WTC11 (cell line): ENCODE results near the gene KCNK16. TPM values are rescaled to one million over a fixed set of nuclear protein-coding genes. Genes with fewer than 3 reads are reported as not detected.

Experiments used
- ATAC-seq: fragments of 200-7000 bp; cut with Tn5 transposase; 2 replicates; pipeline ENCODE4 v1.10.0; 2021; ENCODE audit warnings: mild to moderate bottlenecking, moderate library complexity
- CTCF ChIA-PET: fragments of 300-600 bp; sonication (Branson Sonifier 250); formaldehyde crosslinking; loops from one replicate; lab custom pipeline; 2021; ENCODE audit warnings: antibody characterized with exemption; lab: Charles Lee
- POLR2A ChIA-PET: fragments of 350-600 bp; sonication (Branson Sonifier 250); formaldehyde crosslinking; loops from one replicate; lab custom pipeline; 2021; ENCODE audit warnings: antibody characterized with exemption; lab: Charles Lee
- DNase-seq: peaks from one replicate; pipeline ENCODE4 v3.0.0; 2021; ENCODE audit warnings: low spot score
- H3K27ac Mint-ChIP-seq: 2 replicates; pipeline ENCODE4 v1.8.0; 2021; ENCODE audit warnings: mixed read lengths
- H3K27me3 Mint-ChIP-seq: 2 replicates; pipeline ENCODE4 v1.8.0; 2021; ENCODE audit warnings: low read depth, mild to moderate bottlenecking, moderate library complexity, mixed read lengths
- H3K36me3 Mint-ChIP-seq: 2 replicates; pipeline ENCODE4 v1.8.0; 2021; ENCODE audit warnings: mixed read lengths
- H3K4me1 Mint-ChIP-seq: 2 replicates; pipeline ENCODE4 v1.8.0; 2022; ENCODE audit warnings: mixed read lengths
- H3K4me3 Mint-ChIP-seq: 2 replicates; pipeline ENCODE4 v1.8.0; 2021; ENCODE audit warnings: mild to moderate bottlenecking, moderate library complexity, mixed read lengths
- H3K9me3 Mint-ChIP-seq: 2 replicates; pipeline ENCODE4 v1.8.0; 2021; ENCODE audit warnings: mixed read lengths
- FOXJ3 ChIP-seq: sonication (generic); formaldehyde crosslinking; IDR thresholded peaks from 2 replicates; pipeline ENCODE4 v1.9.0; 2021; ENCODE audit warnings: missing genetic modification reagents, mild to moderate bottlenecking, borderline replicate concordance
- FOXP1 ChIP-seq: sonication (generic); formaldehyde crosslinking; IDR thresholded peaks from 2 replicates; pipeline ENCODE4 v1.8.0; 2022; ENCODE audit warnings: missing genetic modification reagents, mild to moderate bottlenecking, moderate library complexity, borderline replicate concordance
- JUN ChIP-seq: sonication (generic); formaldehyde crosslinking; IDR thresholded peaks from 2 replicates; pipeline ENCODE4 v1.8.0; 2023; ENCODE audit warnings: mild to moderate bottlenecking, missing genetic modification reagents
- ZNF263 ChIP-seq: sonication (generic); formaldehyde crosslinking; IDR thresholded peaks from 2 replicates; pipeline ENCODE4 v1.8.1; 2022; ENCODE audit warnings: low read depth, mild to moderate bottlenecking, moderate library complexity, missing genetic modification reagents
- ZNF416 ChIP-seq: fragments of 250-450 bp; sonication (Bioruptor Pico); IDR thresholded peaks from 2 replicates; pipeline ENCODE4 v1.9.0; 2021; ENCODE audit warnings: mild to moderate bottlenecking, inconsistent platforms
- ZNF671 ChIP-seq: fragments of 250-450 bp; sonication (Bioruptor Pico); IDR thresholded peaks from 2 replicates; pipeline ENCODE4 v1.8.0; 2021; ENCODE audit warnings: mild to moderate bottlenecking
- total RNA-seq: library from RNA; stranded (reverse); gene quantifications from 3 replicates; pipeline ENCODE4 v1.2.3, GENCODE V29; 2021
- TF ChIP-seq, protein P1 (sequence below): sonication (generic); formaldehyde crosslinking; IDR thresholded peaks from 2 replicates; pipeline ENCODE4 v1.8.1; 2022; ENCODE audit warnings: missing genetic modification reagents, borderline replicate concordance
- TF ChIP-seq, protein P2 (sequence below): sonication (generic); formaldehyde crosslinking; IDR thresholded peaks from 2 replicates; pipeline ENCODE4 v1.8.0; 2022; ENCODE audit warnings: mild to moderate bottlenecking, missing genetic modification reagents
- TF ChIP-seq, protein P3 (sequence below): fragments of 250-450 bp; sonication (Bioruptor Pico); IDR thresholded peaks from 2 replicates; pipeline ENCODE4 v1.9.0; 2021; ENCODE audit warnings: mild to moderate bottlenecking, borderline replicate concordance
- TF ChIP-seq, protein P4 (sequence below): sonication (generic); formaldehyde crosslinking; conservative IDR thresholded peaks from 2 replicates; pipeline ENCODE4 v1.8.1; 2022; ENCODE audit warnings: mild to moderate bottlenecking, missing genetic modification reagents
- TF ChIP-seq, protein P5 (sequence below): sonication (generic); formaldehyde crosslinking; IDR thresholded peaks from 2 replicates; pipeline ENCODE4 v1.8.0; 2023; ENCODE audit warnings: missing genetic modification reagents, mild to moderate bottlenecking, borderline replicate concordance

Gene KCNK16
- total RNA-seq, 1 experiment from 2014 or later, result not detected

DNA sequence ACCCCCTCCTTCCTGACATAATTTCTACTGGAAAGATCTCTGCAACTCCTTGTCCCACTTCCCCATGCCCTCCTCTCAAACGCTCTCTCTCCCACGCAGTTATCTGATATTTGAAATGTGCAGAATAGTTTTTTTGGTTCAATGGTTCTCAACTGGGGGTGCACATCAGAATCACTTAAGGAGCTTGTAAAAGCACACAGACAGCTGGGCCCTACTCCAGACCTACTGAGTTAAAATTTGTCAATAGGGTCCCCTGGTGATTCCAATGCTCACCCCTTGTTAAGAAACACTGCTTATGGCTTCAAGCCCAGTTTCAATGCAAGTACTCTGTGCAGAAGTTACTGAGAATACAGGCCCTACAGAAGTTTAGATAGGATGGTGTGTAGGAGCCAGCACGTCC, 45.2 kb upstream of the KCNK16 start (continued):
- no peak for TF ChIP-seq ZNF416 (CRISPR knock-in tag)
- TF ChIP-seq FOXP1 (CRISPR knock-in tag), result no peak
- TF ChIP-seq ZNF263, result no peak
- TF ChIP-seq, protein P1, sequence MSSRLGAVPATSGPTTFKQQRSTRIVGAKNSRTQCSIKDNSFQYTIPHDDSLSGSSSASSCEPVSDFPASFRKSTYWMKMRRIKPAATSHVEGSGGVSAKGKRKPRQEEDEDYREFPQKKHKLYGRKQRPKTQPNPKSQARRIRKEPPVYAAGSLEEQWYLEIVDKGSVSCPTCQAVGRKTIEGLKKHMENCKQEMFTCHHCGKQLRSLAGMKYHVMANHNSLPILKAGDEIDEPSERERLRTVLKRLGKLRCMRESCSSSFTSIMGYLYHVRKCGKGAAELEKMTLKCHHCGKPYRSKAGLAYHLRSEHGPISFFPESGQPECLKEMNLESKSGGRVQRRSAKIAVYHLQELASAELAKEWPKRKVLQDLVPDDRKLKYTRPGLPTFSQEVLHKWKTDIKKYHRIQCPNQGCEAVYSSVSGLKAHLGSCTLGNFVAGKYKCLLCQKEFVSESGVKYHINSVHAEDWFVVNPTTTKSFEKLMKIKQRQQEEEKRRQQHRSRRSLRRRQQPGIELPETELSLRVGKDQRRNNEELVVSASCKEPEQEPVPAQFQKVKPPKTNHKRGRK (CRISPR knock-in tag), result no peak

DNA sequence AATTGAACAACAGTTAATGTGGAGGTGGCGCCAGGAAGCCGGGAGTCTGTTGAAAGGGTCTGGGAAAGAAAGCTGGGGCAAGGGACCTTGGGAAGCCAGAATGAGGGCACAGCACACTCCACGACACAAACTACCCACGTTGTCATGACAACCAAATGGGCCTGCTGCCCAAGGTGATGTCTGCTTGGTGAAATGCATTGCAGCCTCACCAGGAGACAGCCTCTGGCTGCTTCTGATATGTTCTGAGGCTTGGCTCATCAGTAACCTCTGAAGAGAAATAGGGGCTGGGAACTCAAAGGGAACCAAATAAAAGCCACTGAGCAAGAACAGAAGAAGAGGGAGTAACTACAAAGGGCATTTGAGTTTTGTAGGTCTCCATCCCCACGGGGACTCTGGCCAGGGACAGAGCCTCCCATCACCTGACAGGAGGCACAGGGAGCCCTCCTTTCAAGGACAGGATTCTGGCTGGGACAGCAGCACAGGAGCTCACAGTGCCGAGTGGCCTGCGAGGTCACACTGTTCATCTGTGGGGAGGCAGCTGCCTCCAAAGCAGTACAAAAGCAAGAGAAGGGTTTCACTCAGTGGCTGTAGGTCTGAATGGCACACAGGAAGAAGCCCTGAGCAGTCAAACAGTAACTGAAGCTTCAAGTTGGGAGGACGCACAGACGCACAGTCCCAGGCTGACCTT, 44.6 kb upstream of the KCNK16 start:
- ChIA-PET POLR2A (no interaction called here), CTCF (interaction anchor here (1.1 kb wide), 1 partner anchor 10 kb away, joined by 3 read pairs; no protein-coding TSS in a partner anchor)

More for the DNA sequence above, 44.6 kb upstream of the KCNK16 start:
- Mint-ChIP-seq H3K27ac (no peak overlapping the region), H3K9me3 (no peaks in the 10 kb centered on the region), H3K4me3 (no peak overlapping the region), H3K36me3 (no peaks in the 10 kb centered on the region)
- DNase-seq, result no peak
- TF ChIP-seq ZNF671 (no peak), FOXJ3 (CRISPR knock-in tag) (no peak), JUN (CRISPR knock-in tag) (no peak)
- TF ChIP-seq, protein P2, sequence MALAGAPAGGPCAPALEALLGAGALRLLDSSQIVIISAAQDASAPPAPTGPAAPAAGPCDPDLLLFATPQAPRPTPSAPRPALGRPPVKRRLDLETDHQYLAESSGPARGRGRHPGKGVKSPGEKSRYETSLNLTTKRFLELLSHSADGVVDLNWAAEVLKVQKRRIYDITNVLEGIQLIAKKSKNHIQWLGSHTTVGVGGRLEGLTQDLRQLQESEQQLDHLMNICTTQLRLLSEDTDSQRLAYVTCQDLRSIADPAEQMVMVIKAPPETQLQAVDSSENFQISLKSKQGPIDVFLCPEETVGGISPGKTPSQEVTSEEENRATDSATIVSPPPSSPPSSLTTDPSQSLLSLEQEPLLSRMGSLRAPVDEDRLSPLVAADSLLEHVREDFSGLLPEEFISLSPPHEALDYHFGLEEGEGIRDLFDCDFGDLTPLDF (CRISPR knock-in tag), result no peak
- TF ChIP-seq, protein P3, sequence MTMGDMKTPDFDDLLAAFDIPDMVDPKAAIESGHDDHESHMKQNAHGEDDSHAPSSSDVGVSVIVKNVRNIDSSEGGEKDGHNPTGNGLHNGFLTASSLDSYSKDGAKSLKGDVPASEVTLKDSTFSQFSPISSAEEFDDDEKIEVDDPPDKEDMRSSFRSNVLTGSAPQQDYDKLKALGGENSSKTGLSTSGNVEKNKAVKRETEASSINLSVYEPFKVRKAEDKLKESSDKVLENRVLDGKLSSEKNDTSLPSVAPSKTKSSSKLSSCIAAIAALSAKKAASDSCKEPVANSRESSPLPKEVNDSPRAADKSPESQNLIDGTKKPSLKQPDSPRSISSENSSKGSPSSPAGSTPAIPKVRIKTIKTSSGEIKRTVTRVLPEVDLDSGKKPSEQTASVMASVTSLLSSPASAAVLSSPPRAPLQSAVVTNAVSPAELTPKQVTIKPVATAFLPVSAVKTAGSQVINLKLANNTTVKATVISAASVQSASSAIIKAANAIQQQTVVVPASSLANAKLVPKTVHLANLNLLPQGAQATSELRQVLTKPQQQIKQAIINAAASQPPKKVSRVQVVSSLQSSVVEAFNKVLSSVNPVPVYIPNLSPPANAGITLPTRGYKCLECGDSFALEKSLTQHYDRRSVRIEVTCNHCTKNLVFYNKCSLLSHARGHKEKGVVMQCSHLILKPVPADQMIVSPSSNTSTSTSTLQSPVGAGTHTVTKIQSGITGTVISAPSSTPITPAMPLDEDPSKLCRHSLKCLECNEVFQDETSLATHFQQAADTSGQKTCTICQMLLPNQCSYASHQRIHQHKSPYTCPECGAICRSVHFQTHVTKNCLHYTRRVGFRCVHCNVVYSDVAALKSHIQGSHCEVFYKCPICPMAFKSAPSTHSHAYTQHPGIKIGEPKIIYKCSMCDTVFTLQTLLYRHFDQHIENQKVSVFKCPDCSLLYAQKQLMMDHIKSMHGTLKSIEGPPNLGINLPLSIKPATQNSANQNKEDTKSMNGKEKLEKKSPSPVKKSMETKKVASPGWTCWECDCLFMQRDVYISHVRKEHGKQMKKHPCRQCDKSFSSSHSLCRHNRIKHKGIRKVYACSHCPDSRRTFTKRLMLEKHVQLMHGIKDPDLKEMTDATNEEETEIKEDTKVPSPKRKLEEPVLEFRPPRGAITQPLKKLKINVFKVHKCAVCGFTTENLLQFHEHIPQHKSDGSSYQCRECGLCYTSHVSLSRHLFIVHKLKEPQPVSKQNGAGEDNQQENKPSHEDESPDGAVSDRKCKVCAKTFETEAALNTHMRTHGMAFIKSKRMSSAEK (CRISPR knock-in tag), result no peak
- TF ChIP-seq, protein P4, sequence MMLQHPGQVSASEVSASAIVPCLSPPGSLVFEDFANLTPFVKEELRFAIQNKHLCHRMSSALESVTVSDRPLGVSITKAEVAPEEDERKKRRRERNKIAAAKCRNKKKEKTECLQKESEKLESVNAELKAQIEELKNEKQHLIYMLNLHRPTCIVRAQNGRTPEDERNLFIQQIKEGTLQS, result no peak
- TF ChIP-seq, protein P5, sequence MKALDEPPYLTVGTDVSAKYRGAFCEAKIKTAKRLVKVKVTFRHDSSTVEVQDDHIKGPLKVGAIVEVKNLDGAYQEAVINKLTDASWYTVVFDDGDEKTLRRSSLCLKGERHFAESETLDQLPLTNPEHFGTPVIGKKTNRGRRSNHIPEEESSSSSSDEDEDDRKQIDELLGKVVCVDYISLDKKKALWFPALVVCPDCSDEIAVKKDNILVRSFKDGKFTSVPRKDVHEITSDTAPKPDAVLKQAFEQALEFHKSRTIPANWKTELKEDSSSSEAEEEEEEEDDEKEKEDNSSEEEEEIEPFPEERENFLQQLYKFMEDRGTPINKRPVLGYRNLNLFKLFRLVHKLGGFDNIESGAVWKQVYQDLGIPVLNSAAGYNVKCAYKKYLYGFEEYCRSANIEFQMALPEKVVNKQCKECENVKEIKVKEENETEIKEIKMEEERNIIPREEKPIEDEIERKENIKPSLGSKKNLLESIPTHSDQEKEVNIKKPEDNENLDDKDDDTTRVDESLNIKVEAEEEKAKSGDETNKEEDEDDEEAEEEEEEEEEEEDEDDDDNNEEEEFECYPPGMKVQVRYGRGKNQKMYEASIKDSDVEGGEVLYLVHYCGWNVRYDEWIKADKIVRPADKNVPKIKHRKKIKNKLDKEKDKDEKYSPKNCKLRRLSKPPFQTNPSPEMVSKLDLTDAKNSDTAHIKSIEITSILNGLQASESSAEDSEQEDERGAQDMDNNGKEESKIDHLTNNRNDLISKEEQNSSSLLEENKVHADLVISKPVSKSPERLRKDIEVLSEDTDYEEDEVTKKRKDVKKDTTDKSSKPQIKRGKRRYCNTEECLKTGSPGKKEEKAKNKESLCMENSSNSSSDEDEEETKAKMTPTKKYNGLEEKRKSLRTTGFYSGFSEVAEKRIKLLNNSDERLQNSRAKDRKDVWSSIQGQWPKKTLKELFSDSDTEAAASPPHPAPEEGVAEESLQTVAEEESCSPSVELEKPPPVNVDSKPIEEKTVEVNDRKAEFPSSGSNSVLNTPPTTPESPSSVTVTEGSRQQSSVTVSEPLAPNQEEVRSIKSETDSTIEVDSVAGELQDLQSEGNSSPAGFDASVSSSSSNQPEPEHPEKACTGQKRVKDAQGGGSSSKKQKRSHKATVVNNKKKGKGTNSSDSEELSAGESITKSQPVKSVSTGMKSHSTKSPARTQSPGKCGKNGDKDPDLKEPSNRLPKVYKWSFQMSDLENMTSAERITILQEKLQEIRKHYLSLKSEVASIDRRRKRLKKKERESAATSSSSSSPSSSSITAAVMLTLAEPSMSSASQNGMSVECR (CRISPR knock-in tag), result no peak
- TF ChIP-seq, all 79 proteins: peak for 0
- Mint-ChIP-seq H3K4me1 (peaks cover 28% of the 10 kb centered on the region), H3K27me3 (peaks cover 3% of the 10 kb centered on the region; the same call in 1 of the 2 replicates)
- no peak for ATAC-seq
